ENCODE results near the gene C19orf25. TPM values are rescaled to one million over a fixed set of nuclear protein-coding genes. Genes with fewer than 3 reads are reported as not detected.
A peak's percentile ranks its signal among the peaks of the same experiment; 100 is the strongest.

The C19orf25 gene
- total and polyA plus RNA-seq, 9 of the 15 experiments (the other 6 are each of a cell fraction or from before 2014, with no cell fraction given), result 0.79 to 96.0 (median 36.1) TPM

- peak in 1 of 2 experiments; percentile 64 for TF ChIP-seq AFF1 (IDR thresholded peaks at IDR 0.05; ENCODE audit: low read depth in 1 of 2, partially characterized antibody in 2 of 2)
- peak; percentile 92 for TF ChIP-seq BCOR (IDR thresholded peaks at IDR 0.05)
- TF ChIP-seq BRF1 (IDR thresholded peaks at IDR 0.05; ENCODE audit: borderline replicate concordance, extremely low read depth, insufficient read length), result no peak
- peak; percentile 25; the same call in 1 of the 2 replicates for TF ChIP-seq ZNF263 (CRISPR knock-in tag; IDR thresholded peaks at IDR 0.05; ENCODE audit: borderline replicate concordance)
- TF ChIP-seq ZNF699 (CRISPR knock-in tag; IDR thresholded peaks at IDR 0.05; ENCODE audit: insufficient replicate concordance), result no peak
- TF ChIP-seq C11orf30 (IDR thresholded peaks at IDR 0.05; ENCODE audit: low read depth), result no peak
- TF ChIP-seq NR2C2 (CRISPR knock-in tag; IDR thresholded peaks at IDR 0.05), result 0 out of 2 replicates have a peak, but pooled peaks have one; percentile 53
- no peak for TF ChIP-seq NR2C2 (tag; IDR thresholded peaks at IDR 0.05)
- no peak for TF ChIP-seq SAFB2 (IDR thresholded peaks at IDR 0.05; ENCODE audit: borderline replicate concordance, low read depth, low read length, severe bottlenecking)
- no peak for TF ChIP-seq ZNF589 (CRISPR knock-in tag; IDR thresholded peaks at IDR 0.05; ENCODE audit: low read depth)
- TF ChIP-seq, protein P1, sequence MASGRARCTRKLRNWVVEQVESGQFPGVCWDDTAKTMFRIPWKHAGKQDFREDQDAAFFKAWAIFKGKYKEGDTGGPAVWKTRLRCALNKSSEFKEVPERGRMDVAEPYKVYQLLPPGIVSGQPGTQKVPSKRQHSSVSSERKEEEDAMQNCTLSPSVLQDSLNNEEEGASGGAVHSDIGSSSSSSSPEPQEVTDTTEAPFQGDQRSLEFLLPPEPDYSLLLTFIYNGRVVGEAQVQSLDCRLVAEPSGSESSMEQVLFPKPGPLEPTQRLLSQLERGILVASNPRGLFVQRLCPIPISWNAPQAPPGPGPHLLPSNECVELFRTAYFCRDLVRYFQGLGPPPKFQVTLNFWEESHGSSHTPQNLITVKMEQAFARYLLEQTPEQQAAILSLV (tag; IDR thresholded peaks at IDR 0.05), result no peak
- TF ChIP-seq, protein P2, sequence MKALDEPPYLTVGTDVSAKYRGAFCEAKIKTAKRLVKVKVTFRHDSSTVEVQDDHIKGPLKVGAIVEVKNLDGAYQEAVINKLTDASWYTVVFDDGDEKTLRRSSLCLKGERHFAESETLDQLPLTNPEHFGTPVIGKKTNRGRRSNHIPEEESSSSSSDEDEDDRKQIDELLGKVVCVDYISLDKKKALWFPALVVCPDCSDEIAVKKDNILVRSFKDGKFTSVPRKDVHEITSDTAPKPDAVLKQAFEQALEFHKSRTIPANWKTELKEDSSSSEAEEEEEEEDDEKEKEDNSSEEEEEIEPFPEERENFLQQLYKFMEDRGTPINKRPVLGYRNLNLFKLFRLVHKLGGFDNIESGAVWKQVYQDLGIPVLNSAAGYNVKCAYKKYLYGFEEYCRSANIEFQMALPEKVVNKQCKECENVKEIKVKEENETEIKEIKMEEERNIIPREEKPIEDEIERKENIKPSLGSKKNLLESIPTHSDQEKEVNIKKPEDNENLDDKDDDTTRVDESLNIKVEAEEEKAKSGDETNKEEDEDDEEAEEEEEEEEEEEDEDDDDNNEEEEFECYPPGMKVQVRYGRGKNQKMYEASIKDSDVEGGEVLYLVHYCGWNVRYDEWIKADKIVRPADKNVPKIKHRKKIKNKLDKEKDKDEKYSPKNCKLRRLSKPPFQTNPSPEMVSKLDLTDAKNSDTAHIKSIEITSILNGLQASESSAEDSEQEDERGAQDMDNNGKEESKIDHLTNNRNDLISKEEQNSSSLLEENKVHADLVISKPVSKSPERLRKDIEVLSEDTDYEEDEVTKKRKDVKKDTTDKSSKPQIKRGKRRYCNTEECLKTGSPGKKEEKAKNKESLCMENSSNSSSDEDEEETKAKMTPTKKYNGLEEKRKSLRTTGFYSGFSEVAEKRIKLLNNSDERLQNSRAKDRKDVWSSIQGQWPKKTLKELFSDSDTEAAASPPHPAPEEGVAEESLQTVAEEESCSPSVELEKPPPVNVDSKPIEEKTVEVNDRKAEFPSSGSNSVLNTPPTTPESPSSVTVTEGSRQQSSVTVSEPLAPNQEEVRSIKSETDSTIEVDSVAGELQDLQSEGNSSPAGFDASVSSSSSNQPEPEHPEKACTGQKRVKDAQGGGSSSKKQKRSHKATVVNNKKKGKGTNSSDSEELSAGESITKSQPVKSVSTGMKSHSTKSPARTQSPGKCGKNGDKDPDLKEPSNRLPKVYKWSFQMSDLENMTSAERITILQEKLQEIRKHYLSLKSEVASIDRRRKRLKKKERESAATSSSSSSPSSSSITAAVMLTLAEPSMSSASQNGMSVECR (CRISPR knock-in tag; IDR thresholded peaks at IDR 0.05), result peak; percentile 71
- no peak for TF ChIP-seq NCOA6 (IDR thresholded peaks at IDR 0.05)
- TF ChIP-seq, protein P3, sequence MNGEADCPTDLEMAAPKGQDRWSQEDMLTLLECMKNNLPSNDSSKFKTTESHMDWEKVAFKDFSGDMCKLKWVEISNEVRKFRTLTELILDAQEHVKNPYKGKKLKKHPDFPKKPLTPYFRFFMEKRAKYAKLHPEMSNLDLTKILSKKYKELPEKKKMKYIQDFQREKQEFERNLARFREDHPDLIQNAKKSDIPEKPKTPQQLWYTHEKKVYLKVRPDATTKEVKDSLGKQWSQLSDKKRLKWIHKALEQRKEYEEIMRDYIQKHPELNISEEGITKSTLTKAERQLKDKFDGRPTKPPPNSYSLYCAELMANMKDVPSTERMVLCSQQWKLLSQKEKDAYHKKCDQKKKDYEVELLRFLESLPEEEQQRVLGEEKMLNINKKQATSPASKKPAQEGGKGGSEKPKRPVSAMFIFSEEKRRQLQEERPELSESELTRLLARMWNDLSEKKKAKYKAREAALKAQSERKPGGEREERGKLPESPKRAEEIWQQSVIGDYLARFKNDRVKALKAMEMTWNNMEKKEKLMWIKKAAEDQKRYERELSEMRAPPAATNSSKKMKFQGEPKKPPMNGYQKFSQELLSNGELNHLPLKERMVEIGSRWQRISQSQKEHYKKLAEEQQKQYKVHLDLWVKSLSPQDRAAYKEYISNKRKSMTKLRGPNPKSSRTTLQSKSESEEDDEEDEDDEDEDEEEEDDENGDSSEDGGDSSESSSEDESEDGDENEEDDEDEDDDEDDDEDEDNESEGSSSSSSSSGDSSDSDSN (IDR thresholded peaks at IDR 0.05; ENCODE audit: borderline replicate concordance in 1 of 2, low read depth in 2 of 2, low read length in 2 of 2), result no peak
Measured at GRCh38 chr19:1446713-1447481, 32.1 kb downstream of the C19orf25 start (continued).

Data from K562 (cell line).